MCF 10A (cell line): Measurements from ENCODE around the gene ZCCHC4. TPM values are rescaled to one million over a fixed set of nuclear protein-coding genes. Genes with fewer than 3 reads are reported as not detected.

Source experiments
- Bru-seq: library from RNA; stranded (reverse); fragments of 400-500 nt; gene quantifications from one replicate; lab custom pipeline; 2021; lab: Mats Ljungman, UMichigan
- BruChase-seq, 2 experiments: library from RNA; stranded (reverse); fragments of 400-500 nt; gene quantifications; one replicate each; lab custom pipeline; 2021; lab: Mats Ljungman, UMichigan
- BruUV-seq: library from RNA; stranded (reverse); fragments of 400-500 nt; replicated peaks from 2 replicates; lab custom pipeline; 2021; lab: Mats Ljungman, UMichigan
- CTCF ChIA-PET: fragments of 300-600 bp; sonication (Branson Sonifier 250); formaldehyde crosslinking; extraction: SDS; loops from one replicate; lab custom pipeline; 2021; ENCODE audit warnings: antibody characterized with exemption, inconsistent platforms; lab: Yijun Ruan, JAX
- POLR2A ChIA-PET: fragments of 300-600, 350-650 bp; sonication (Branson Sonifier 250); formaldehyde crosslinking; extraction: SDS; loops from one replicate; lab custom pipeline; 2020; ENCODE audit warnings: antibody characterized with exemption, inconsistent platforms; lab: Yijun Ruan, JAX
- DNase-seq: peaks from one replicate; pipeline ENCODE4 v3.0.0-alpha.2; 2018; ENCODE audit not compliant: unreplicated experiment
- H3K27ac Mint-ChIP-seq: one replicate; pipeline ENCODE4 v1.8.0; 2022; ENCODE audit warnings: mild to moderate bottlenecking, low read depth, mixed read lengths; ENCODE audit not compliant: unreplicated experiment
- H3K27me3 Mint-ChIP-seq: one replicate; pipeline ENCODE4 v1.8.0; 2022; ENCODE audit warnings: mixed read lengths; ENCODE audit not compliant: insufficient read depth, unreplicated experiment
- H3K36me3 Mint-ChIP-seq: one replicate; pipeline ENCODE4 v1.8.0; 2022; ENCODE audit warnings: mild to moderate bottlenecking, moderate library complexity, mixed read lengths; ENCODE audit not compliant: insufficient read depth, unreplicated experiment
- H3K4me1 Mint-ChIP-seq: one replicate; pipeline ENCODE4 v1.8.0; 2022; ENCODE audit warnings: mixed read lengths; ENCODE audit not compliant: insufficient read depth, unreplicated experiment
- H3K4me3 Mint-ChIP-seq: one replicate; pipeline ENCODE4 v1.8.0; 2022; ENCODE audit warnings: mild to moderate bottlenecking, moderate library complexity, mixed read lengths; ENCODE audit not compliant: unreplicated experiment
- H3K9me3 Mint-ChIP-seq: one replicate; pipeline ENCODE4 v1.8.0; 2022; ENCODE audit warnings: mixed read lengths; ENCODE audit not compliant: unreplicated experiment
- CTCF ChIP-seq: fragments of 200-600 bp; IDR thresholded peaks from one replicate; pipeline ENCODE4 v1.8.0; 2022; ENCODE audit warnings: antibody characterized with exemption, mild to moderate bottlenecking; ENCODE audit not compliant: unreplicated experiment
- intact Hi-C: fragments of 100-400 bp; cut with micrococcal nuclease; formaldehyde crosslinking; loops from 2 replicates; pipeline ENCODE4 v1.14.1; 2022
- long read RNA-seq: library from polyadenylated mRNA; stranded (forward); transcript quantifications from one replicate; pipeline ENCODE4 v2.0.0, GENCODE V29; 2022
- total RNA-seq: library from RNA; stranded (reverse); gene quantifications from 2 replicates; pipeline ENCODE4 v1.2.3, GENCODE V29; 2022

ZCCHC4 gene
- 7.7 and 9.7 TPM in 2 replicates for total RNA-seq
- Bru-seq, nascent RNA: percentile 68 among the genes with signal in this experiment
- BruChase-seq, experiment 1, labeled RNA remaining after a 6-hour chase: percentile 68 among the genes with signal in this experiment
- percentile 70 among the genes with signal in this experiment for BruChase-seq, experiment 2, labeled RNA remaining after a 2-hour chase
- long read RNA-seq, transcript ZCCHC4-201 (13 exons, 2,785 nt): major isoform, 23 of 44 reads
- long read RNA-seq, partial matches to known transcripts: 8 of 44 reads
- long read RNA-seq, other reads (novel, unspliced or antisense): 12 of 44 reads

- peak within 1 kb of the TSS; percentile 99 for H3K27ac Mint-ChIP-seq
- intact Hi-C loops: loop anchor here (2.0 to 5.0 kb wide), 4 partner anchors 55 to 152 kb away; partner anchors contain the start of genes PI4K2B and SEPSECS
- peak; percentile 90 for DNase-seq
Observed at GRCh38 chr4:25312496-25313200, at the start of gene ZCCHC4. ZCCHC4 (plus strand) TSS chr4:25312774; CDS start chr4:25312810, 36 bp downstream.

GRCh38 chr4:25271866-25272265 is 40.7 kb upstream of the ZCCHC4 start:
- no peak overlapping the region for H3K4me3 Mint-ChIP-seq
- BruUV-seq: no TSS peak
- CTCF ChIA-PET: interaction anchor here (0.6 to 2.0 kb wide), 5 partner anchors 10 to 1272 kb away, joined by 3 to 5 read pairs (median 3); partner anchors contain the start of gene ZCCHC4
- no peaks in the 10 kb centered on the region for H3K9me3 Mint-ChIP-seq
- intact Hi-C loops: no loop called here
- POLR2A ChIA-PET: no interaction called here
- H3K36me3 Mint-ChIP-seq: peaks cover 48% of the 10 kb centered on the region
- H3K4me1 Mint-ChIP-seq: no peaks in the 10 kb centered on the region
- no peak for TF ChIP-seq CTCF
- no peak overlapping the region for H3K27ac Mint-ChIP-seq
- no peak for DNase-seq
- no peaks in the 10 kb centered on the region for H3K27me3 Mint-ChIP-seq

More at GRCh38 chr4:25312496-25313200, at the start of gene ZCCHC4:
- H3K4me1 Mint-ChIP-seq: no peaks in the 10 kb centered on the region
- peak; percentile 92 for TF ChIP-seq CTCF
- H3K9me3 Mint-ChIP-seq: no peaks in the 10 kb centered on the region
- POLR2A ChIA-PET: interaction anchor here (0.5 to 4.0 kb wide), 28 partner anchors 8 to 992 kb away, joined by 3 to 42 read pairs (median 4); partner anchors contain the start of genes ANAPC4, LGI2, PI4K2B and SEPSECS
- H3K36me3 Mint-ChIP-seq: peaks cover 6% of the 10 kb centered on the region
- peak within 1 kb of the TSS; percentile 99 for H3K4me3 Mint-ChIP-seq
- TSS peak; percentile 76 for BruUV-seq
- CTCF ChIA-PET: interaction anchor here (0.5 to 4.8 kb wide), 55 partner anchors 8 to 1568 kb away, joined by 3 to 56 read pairs (median 5); partner anchors contain the start of gene PI4K2B
- H3K27me3 Mint-ChIP-seq: no peaks in the 10 kb centered on the region

- no peaks in the 10 kb centered on the region for H3K4me1 Mint-ChIP-seq
- CTCF ChIA-PET: interaction anchor here (0.7 to 1.3 kb wide), 4 partner anchors 10 to 125 kb away, joined by 3 to 8 read pairs (median 3); partner anchors contain the start of gene ZCCHC4
Observed at GRCh38 chr4:25280210-25280609, 32.4 kb upstream of the ZCCHC4 start.

More at GRCh38 chr4:25280210-25280609, 32.4 kb upstream of the ZCCHC4 start:
- intact Hi-C loops: no loop called here
- H3K36me3 Mint-ChIP-seq: peaks cover 14% of the 10 kb centered on the region
- no TSS peak for BruUV-seq
- DNase-seq: no peak
- H3K27ac Mint-ChIP-seq: no peak overlapping the region
- TF ChIP-seq CTCF: no peak
- H3K9me3 Mint-ChIP-seq: no peaks in the 10 kb centered on the region
- POLR2A ChIA-PET: interaction anchor here (0.7 kb wide), 1 partner anchor 15 kb away, joined by 5 read pairs; no protein-coding TSS in a partner anchor
- no peaks in the 10 kb centered on the region for H3K27me3 Mint-ChIP-seq
- H3K4me3 Mint-ChIP-seq: no peak overlapping the region
